Activated naive CD4-positive, alpha-beta T cell treated with anti-CD3 and anti-CD28 coated beads, Interleukin-2, amount 50 U/mL, for 16 hours (primary cell): Measurements from ENCODE around the gene BCAP29.
A peak's percentile ranks its signal among the peaks of the same experiment; 100 is the strongest.
"Not testable (repeated sequence)": the region's sequence is repeated elsewhere in the genome, so short reads cannot be mapped to it uniquely, and the experiment has no call there.

ENCODE experiments used
- DNase-seq: peaks from one replicate; pipeline ENCODE4 v3.0.0-alpha.2; 2020

BCAP29 gene

GRCh38 chr7:107628461-107629064, 48.5 kb downstream of the BCAP29 start:
- DNase-seq = no peak

GRCh38 chr7:107630342-107630741, 50.3 kb downstream of the BCAP29 start:
- DNase-seq = no peak

GRCh38 chr7:107631588-107632491, 51.8 kb downstream of the BCAP29 start:
- no peak for DNase-seq

GRCh38 chr7:107632492-107632865, 52.4 kb downstream of the BCAP29 start:
- no peak for DNase-seq

GRCh38 chr7:107638594-107638993, 58.5 kb downstream of the BCAP29 start:
- DNase-seq = no peak

- DNase-seq = not testable (repeated sequence)
Measured at GRCh38 chr7:107639070-107639469, 59.0 kb downstream of the BCAP29 start.

GRCh38 chr7:107641676-107642075, 61.6 kb downstream of the BCAP29 start:
- no peak for DNase-seq

GRCh38 chr7:107642501-107642900, 62.5 kb downstream of the BCAP29 start:
- no peak for DNase-seq

- no peak for DNase-seq
Measured at GRCh38 chr7:107643407-107643806, 63.4 kb downstream of the BCAP29 start.

GRCh38 chr7:107643938-107644308, 63.9 kb downstream of the BCAP29 start:
- no peak for DNase-seq

GRCh38 chr7:107644309-107644974, 64.4 kb downstream of the BCAP29 start:
- DNase-seq = no peak

GRCh38 chr7:107652642-107653041, 72.6 kb downstream of the BCAP29 start:
- DNase-seq = no peak

GRCh38 chr7:107658467-107658866, 78.4 kb downstream of the BCAP29 start:
- DNase-seq = no peak

GRCh38 chr7:107659666-107660065, 79.6 kb downstream of the BCAP29 start:
- DNase-seq = peak; percentile 47

GRCh38 chr7:107660381-107661080, 80.5 kb downstream of the BCAP29 start, which contains the start of gene SLC26A4:
SLC26A4 (plus strand) TSS chr7:107660828; CDS start chr7:107661642, 814 bp downstream.
- DNase-seq = peak; percentile 21

- DNase-seq = peak; percentile 52
Measured at GRCh38 chr7:107661081-107661864, 81.2 kb downstream of the BCAP29 start.

- no peak for DNase-seq
Measured at GRCh38 chr7:107661865-107662379, 81.9 kb downstream of the BCAP29 start.

GRCh38 chr7:107663196-107663595, 83.2 kb downstream of the BCAP29 start:
- DNase-seq = no peak

GRCh38 chr7:107666790-107667189, 86.7 kb downstream of the BCAP29 start:
- DNase-seq = no peak

- DNase-seq = no peak
Measured at GRCh38 chr7:107667341-107667740, 87.3 kb downstream of the BCAP29 start.

GRCh38 chr7:107668296-107668695, 88.2 kb downstream of the BCAP29 start:
- DNase-seq = no peak
